Gastroesophageal sphincter (tissue), 4 donors: ENCODE data around the gene USP49. TPM values are rescaled to one million over a fixed set of nuclear protein-coding genes. Genes with fewer than 3 reads are reported as not detected.

Experiments used
- ATAC-seq: fragments of 150-250 bp; one replicate; pipeline ENCODE4 v1.9.1; 2016; ENCODE audit warnings: mild to moderate bottlenecking, moderate library complexity
- H3K27ac ChIP-seq, 4 donors: fragments of 200-600 bp; sonication (generic) in 3 of 4; 1 replicate in 3 of 4; 2 replicates in 1 of 4; pipeline ENCODE4 v1.5.1; 2016 to 2019
- H3K27me3 ChIP-seq: fragments of 200-600 bp; sonication (generic); one replicate; pipeline ENCODE4 v1.5.1; 2019
- H3K36me3 ChIP-seq, 2 donors: fragments of 200-600 bp; sonication (generic); one replicate each; pipeline ENCODE4 v1.5.1; 2019; ENCODE audit warnings: control low read depth in 1 of 2
- H3K4me1 ChIP-seq, 3 donors: fragments of 200-600 bp; sonication (generic); 1 replicate in 2 of 3; 2 replicates in 1 of 3; pipeline ENCODE4 v1.5.1; 2016 to 2019; ENCODE audit warnings: control low read depth in 2 of 3
- H3K4me3 ChIP-seq, 2 donors: fragments of 200-600 bp; sonication (generic); one replicate each; pipeline ENCODE4 v1.5.1; 2019; ENCODE audit warnings: mild to moderate bottlenecking in 1 of 2, moderate library complexity in 1 of 2
- H3K9me3 ChIP-seq, 3 donors: fragments of 200-600 bp; sonication (generic); one replicate each; pipeline ENCODE4 v1.5.1; 2017 to 2019; ENCODE audit warnings: control low read depth in 2 of 3
- EP300 ChIP-seq: sonication (generic); formaldehyde crosslinking; IDR thresholded peaks from one replicate; pipeline ENCODE4 v1.6.1; 2017; ENCODE audit warnings: antibody characterized with exemption, mild to moderate bottlenecking
- POLR2A ChIP-seq, 2 donors: fragments of 450-650 bp; IDR thresholded peaks; one replicate each; pipeline ENCODE4 v1.6.1; 2017; ENCODE audit warnings: antibody characterized with exemption in 2 of 2, mild to moderate bottlenecking in 2 of 2, moderate library complexity in 1 of 2
- POLR2AphosphoS5 ChIP-seq: sonication (generic); formaldehyde crosslinking; IDR thresholded peaks from one replicate; pipeline ENCODE4 v1.6.1; 2017; ENCODE audit warnings: antibody characterized with exemption
- WGBS, 2 donors: methylation state at CpG; one replicate each; pipeline ENCODE4 v1.1.5; 2018; ENCODE audit warnings: low coverage in 1 of 2; 5-methylcytosine and 5-hydroxymethylcytosine counted together
- total RNA-seq, 4 donors: library from RNA; depleted of rRNA; stranded (reverse); fragments of >200 nt; gene quantifications; one replicate each; pipeline ENCODE4 v1.1.0, GENCODE V29; 2016
- TF ChIP-seq, protein P1 (sequence below), 4 experiments: fragments of 200-600 bp in 2 of 4; fragments of 450-650 bp in 2 of 4; sonication (generic) in 1 of 4; IDR thresholded peaks; one replicate each; pipeline ENCODE4 v1.5.1; 2017 to 2019; ENCODE audit warnings: antibody characterized with exemption in 4 of 4, mild to moderate bottlenecking in 2 of 4, moderate library complexity in 2 of 4

USP49 gene
- total RNA-seq, 4 donors from 2014 or later, result 0.69 to 5.4 (median 2.0) TPM

DNA sequence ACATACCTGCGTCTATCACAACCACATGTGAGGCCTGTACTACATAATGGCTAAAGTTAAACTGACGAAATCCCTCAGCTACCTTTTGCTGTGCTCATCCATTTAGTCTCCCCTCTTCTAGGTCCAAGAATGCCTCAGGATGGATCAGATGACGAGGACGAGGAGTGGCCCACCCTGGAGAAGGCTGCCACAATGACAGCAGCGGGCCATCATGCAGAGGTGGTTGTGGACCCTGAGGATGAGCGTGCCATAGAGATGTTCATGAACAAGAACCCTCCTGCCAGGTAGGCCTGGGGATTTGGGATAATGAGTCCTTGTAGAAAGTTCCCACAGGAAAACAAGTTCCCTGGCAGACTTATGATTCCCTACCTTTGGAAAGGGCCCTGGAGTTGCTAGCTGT, 32.1 kb upstream of the USP49 start:
- no peaks in the 10 kb centered on the region for H3K27me3 ChIP-seq
- no peak overlapping the region for H3K27ac ChIP-seq
- no peak overlapping the region for H3K4me3 ChIP-seq
- TF ChIP-seq EP300 (no peak), POLR2AphosphoS5 (no peak), POLR2A (IDR thresholded peaks at IDR 0.05) (no peak)
- TF ChIP-seq, protein P1, sequence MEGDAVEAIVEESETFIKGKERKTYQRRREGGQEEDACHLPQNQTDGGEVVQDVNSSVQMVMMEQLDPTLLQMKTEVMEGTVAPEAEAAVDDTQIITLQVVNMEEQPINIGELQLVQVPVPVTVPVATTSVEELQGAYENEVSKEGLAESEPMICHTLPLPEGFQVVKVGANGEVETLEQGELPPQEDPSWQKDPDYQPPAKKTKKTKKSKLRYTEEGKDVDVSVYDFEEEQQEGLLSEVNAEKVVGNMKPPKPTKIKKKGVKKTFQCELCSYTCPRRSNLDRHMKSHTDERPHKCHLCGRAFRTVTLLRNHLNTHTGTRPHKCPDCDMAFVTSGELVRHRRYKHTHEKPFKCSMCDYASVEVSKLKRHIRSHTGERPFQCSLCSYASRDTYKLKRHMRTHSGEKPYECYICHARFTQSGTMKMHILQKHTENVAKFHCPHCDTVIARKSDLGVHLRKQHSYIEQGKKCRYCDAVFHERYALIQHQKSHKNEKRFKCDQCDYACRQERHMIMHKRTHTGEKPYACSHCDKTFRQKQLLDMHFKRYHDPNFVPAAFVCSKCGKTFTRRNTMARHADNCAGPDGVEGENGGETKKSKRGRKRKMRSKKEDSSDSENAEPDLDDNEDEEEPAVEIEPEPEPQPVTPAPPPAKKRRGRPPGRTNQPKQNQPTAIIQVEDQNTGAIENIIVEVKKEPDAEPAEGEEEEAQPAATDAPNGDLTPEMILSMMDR (IDR thresholded peaks at IDR 0.05), result no peak
- peaks cover 0 to 63% of the 10 kb centered on the region in 2 donors for H3K36me3 ChIP-seq
- WGBS, 2 donors, result 87 to 100% methylated on average over 2 to 3 of the region's 6 CpGs
- ATAC-seq, result no peak
- H3K4me1 ChIP-seq, result peaks cover 0 to 27% (median 6%) of the 10 kb centered on the region in 3 donors
- H3K9me3 ChIP-seq, result no peaks in the 10 kb centered on the region

DNA sequence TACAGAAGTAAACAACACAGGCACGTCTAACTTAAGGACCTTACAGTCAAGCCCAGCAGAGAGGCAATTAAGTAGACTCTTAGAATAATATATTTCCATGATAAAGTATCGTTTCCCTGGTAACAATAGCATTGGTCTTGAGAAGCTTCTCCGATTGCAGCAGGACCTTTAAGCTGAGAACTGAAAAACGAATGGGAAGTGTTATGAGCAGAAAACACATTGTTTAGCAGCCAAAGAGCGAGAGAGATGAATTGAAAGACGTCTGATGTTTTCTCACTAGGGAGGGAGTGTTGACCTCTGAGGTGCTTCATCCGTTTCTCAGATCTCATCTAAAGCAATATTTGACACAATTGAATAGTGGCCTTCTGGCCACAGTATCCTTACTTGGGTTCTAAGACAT, 27.0 kb upstream of the USP49 start:
- WGBS, 2 donors, result 2 to 5% methylated on average over 7 of the region's 7 CpGs
- H3K4me1 ChIP-seq, result peaks cover 5 to 62% (median 18%) of the 10 kb centered on the region in 3 donors
- ATAC-seq, result no peak
- no peak for TF ChIP-seq POLR2AphosphoS5
- TF ChIP-seq, protein P1 (IDR thresholded peaks at IDR 0.05), result no peak
- no peak for TF ChIP-seq EP300
- TF ChIP-seq POLR2A (IDR thresholded peaks at IDR 0.05), result no peak
- no peaks in the 10 kb centered on the region for H3K9me3 ChIP-seq
- peak overlapping the region in 1 of 4 donors; percentile 96 for H3K27ac ChIP-seq
- H3K27me3 ChIP-seq, result no peaks in the 10 kb centered on the region
- H3K36me3 ChIP-seq, result peaks cover 0 to 15% of the 10 kb centered on the region in 2 donors
- peak overlapping the region; percentile 83 to 84 for H3K4me3 ChIP-seq

DNA sequence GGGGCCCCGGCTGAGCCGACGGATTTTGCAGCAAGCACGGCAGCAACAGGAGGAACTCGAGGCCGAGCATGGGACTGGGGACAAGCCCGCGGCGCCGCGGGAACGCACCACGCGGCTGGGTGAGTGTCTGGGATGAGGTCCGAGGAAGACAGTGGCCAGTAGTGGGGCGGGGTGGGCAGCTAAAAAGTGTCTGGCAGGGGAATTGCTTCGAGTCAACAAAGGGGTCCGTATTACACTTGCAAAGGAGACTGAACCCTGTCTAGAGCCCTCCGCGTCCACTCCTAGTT, 26.5 kb upstream of the USP49 start:
- H3K27me3 ChIP-seq, result no peaks in the 10 kb centered on the region
- no peaks in the 10 kb centered on the region for H3K9me3 ChIP-seq
- peak overlapping the region; percentile 96 to 98 (median 97) for H3K27ac ChIP-seq
- H3K4me3 ChIP-seq, result peak overlapping the region; percentile 83 to 84
- peaks cover 5 to 67% (median 18%) of the 10 kb centered on the region in 3 donors for H3K4me1 ChIP-seq
- no peak for ATAC-seq
- WGBS, 2 donors, result 0% methylated on average over 6 to 10 of the region's 20 CpGs
- TF ChIP-seq POLR2A (IDR thresholded peaks at IDR 0.05), result no peak
- TF ChIP-seq, protein P1 (IDR thresholded peaks at IDR 0.05), result no peak
- no peak for TF ChIP-seq EP300
- TF ChIP-seq POLR2AphosphoS5, result no peak
- H3K36me3 ChIP-seq, result peaks cover 0 to 16% of the 10 kb centered on the region in 2 donors

DNA sequence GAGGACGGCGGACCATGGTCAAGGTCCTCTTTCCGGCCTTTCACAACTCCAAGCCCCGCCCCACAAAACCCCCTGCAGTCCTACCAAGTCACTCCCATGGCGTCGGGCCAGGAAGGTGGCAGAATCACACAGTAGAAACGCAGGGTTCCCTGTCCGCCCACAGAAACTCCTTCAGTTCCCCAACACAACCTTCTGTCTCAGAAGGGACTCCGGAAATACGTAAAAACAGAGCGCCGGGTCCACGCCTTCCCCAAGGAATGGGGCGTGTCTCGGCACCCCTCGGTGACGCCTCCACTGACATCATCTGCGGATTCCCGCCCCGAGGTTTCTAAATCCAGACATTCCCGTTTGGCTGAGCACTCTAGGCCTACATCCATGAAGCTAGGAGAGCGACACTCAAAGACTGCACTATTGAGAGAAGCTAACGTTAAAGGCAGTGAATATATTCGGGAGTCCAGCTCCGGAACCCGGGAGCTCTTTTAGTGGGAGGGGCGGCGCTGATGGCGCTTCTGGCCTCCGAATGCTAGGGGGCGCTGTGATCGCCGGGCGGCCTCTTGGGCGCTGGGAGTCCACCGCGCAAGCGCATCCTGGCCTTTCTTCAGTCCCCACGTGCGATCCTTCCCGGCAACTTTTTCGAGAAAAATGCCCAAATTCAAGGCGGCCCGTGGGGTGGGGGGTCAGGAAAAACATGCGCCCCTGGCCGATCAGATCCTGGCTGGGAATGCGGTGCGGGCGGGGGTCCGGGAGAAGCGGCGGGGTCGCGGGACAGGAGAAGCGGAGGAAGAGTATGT, 25.9 kb upstream of the USP49 start, which contains the start of the genes BYSL and MED20:
Gene BYSL, plus strand, starts transcription at position 579 of the 791 bp plus-strand sequence. Its CDS starts 64 bp downstream, at position 643.
Gene MED20, minus strand, starts transcription at position 219 of the 791 bp plus-strand sequence. Its CDS starts 121 bp downstream, at position 98.
- Histone ChIP-seq H3K27me3 (no peaks in the 10 kb centered on the region), H3K4me1 (peaks cover 5 to 71% (median 18%) of the 10 kb centered on the region in 3 donors), H3K4me3 (peak within 1 kb of the TSS; percentile 83 to 84), H3K27ac (peak within 1 kb of the TSS; percentile 96 to 98 (median 97)), H3K36me3 (peaks cover 0 to 21% of the 10 kb centered on the region in 2 donors), H3K9me3 (no peaks in the 10 kb centered on the region)
- peak; percentile 99 for ATAC-seq
- peak; percentile 92 for TF ChIP-seq POLR2AphosphoS5
- TF ChIP-seq, protein P1 (IDR thresholded peaks at IDR 0.05), result peak; percentile 94 to 98 (median 96)
- TF ChIP-seq EP300, result no peak
- peak; percentile 64 to 69 for TF ChIP-seq POLR2A (IDR thresholded peaks at IDR 0.05)
- 0% methylated on average over 2 to 14 of the region's 55 CpGs for WGBS, 2 donors
